Activated CD4-positive, alpha-beta memory T cell treated with anti-CD3 and anti-CD28 coated beads, Interleukin-2, amount 10 ng/mL, durations not matched to agents 7 days and 5 days (primary cell): ENCODE data around the gene SPDYE1. TPM values are rescaled to one million over a fixed set of nuclear protein-coding genes. Genes with fewer than 3 reads are reported as not detected.
"Not testable (repeated sequence)": the region's sequence is repeated elsewhere in the genome, so short reads cannot be mapped to it uniquely, and the experiment has no call there.

ENCODE experiments used
- CTCF ChIA-PET: fragments of 350-600 bp; sonication (Branson Sonifier 250); formaldehyde crosslinking; loops from one replicate; lab custom pipeline; 2021; ENCODE audit warnings: antibody characterized with exemption, inconsistent platforms; lab: Charles Lee
- POLR2A ChIA-PET: fragments of 350-600 bp; sonication (Branson Sonifier 250); formaldehyde crosslinking; loops from one replicate; lab custom pipeline; 2021; ENCODE audit warnings: antibody characterized with exemption; lab: Charles Lee
- DNase-seq: peaks from one replicate; pipeline ENCODE4 v3.0.0-alpha.2; 2020
- H3K27ac Mint-ChIP-seq: one replicate; pipeline ENCODE4 v1.8.0; 2021; ENCODE audit warnings: mild to moderate bottlenecking, mixed read lengths
- H3K27me3 Mint-ChIP-seq: one replicate; pipeline ENCODE4 v1.8.0; 2021; ENCODE audit warnings: mixed read lengths
- H3K36me3 Mint-ChIP-seq: one replicate; pipeline ENCODE4 v1.8.0; 2021; ENCODE audit warnings: low read depth, mixed read lengths
- H3K4me1 Mint-ChIP-seq: one replicate; pipeline ENCODE4 v1.8.0; 2021; ENCODE audit warnings: mixed read lengths
- H3K4me3 Mint-ChIP-seq: one replicate; pipeline ENCODE4 v1.8.0; 2021; ENCODE audit warnings: mild to moderate bottlenecking, mixed read lengths
- H3K9me3 Mint-ChIP-seq: one replicate; pipeline ENCODE4 v1.8.0; 2021; ENCODE audit warnings: mixed read lengths
- total RNA-seq, 2 experiments: library from RNA; stranded (reverse); gene quantifications; one replicate each; pipeline ENCODE4 v1.2.3, GENCODE V29; 2021

Gene SPDYE1
- total RNA-seq, 2 experiments from 2014 or later = not detected

- Mint-ChIP-seq H3K36me3 (no peaks in the 10 kb centered on the region), H3K27me3 (no peaks in the 10 kb centered on the region), H3K27ac (no peak overlapping the region), H3K4me3 (no peak overlapping the region), H3K9me3 (no peaks in the 10 kb centered on the region), H3K4me1 (no peaks in the 10 kb centered on the region)
- ChIA-PET CTCF (no interaction called here), POLR2A (no interaction called here)
- DNase-seq = no peak
Measured at GRCh38 chr7:43977525-43977924, 20.2 kb upstream of the SPDYE1 start.

- H3K27me3 Mint-ChIP-seq, POLR2A ChIA-PET, H3K4me1 Mint-ChIP-seq, H3K4me3 Mint-ChIP-seq, CTCF ChIA-PET, DNase-seq, H3K9me3 Mint-ChIP-seq, H3K36me3 Mint-ChIP-seq, H3K27ac Mint-ChIP-seq: not testable (repeated sequence)
Measured at GRCh38 chr7:43978102-43978501, 19.6 kb upstream of the SPDYE1 start.

- H3K27ac Mint-ChIP-seq, H3K4me1 Mint-ChIP-seq, H3K4me3 Mint-ChIP-seq, POLR2A ChIA-PET, DNase-seq, H3K36me3 Mint-ChIP-seq, H3K9me3 Mint-ChIP-seq, H3K27me3 Mint-ChIP-seq, CTCF ChIA-PET: not testable (repeated sequence)
Measured at GRCh38 chr7:43982848-43983247, 14.8 kb upstream of the SPDYE1 start.

GRCh38 chr7:43983736-43984135 lies 14.0 kb upstream of the SPDYE1 start:
- H3K4me1 Mint-ChIP-seq, DNase-seq, POLR2A ChIA-PET, H3K36me3 Mint-ChIP-seq, H3K4me3 Mint-ChIP-seq, H3K27ac Mint-ChIP-seq, H3K9me3 Mint-ChIP-seq, H3K27me3 Mint-ChIP-seq: not testable (repeated sequence)
- CTCF ChIA-PET = interaction anchor here (0.7 kb wide), 1 partner anchor 583 kb away, joined by 3 read pairs; no protein-coding TSS in a partner anchor

GRCh38 chr7:43985904-43986864 lies 11.5 kb upstream of the SPDYE1 start:
- H3K4me1 Mint-ChIP-seq, H3K36me3 Mint-ChIP-seq, POLR2A ChIA-PET, H3K9me3 Mint-ChIP-seq, CTCF ChIA-PET, H3K27ac Mint-ChIP-seq, H3K27me3 Mint-ChIP-seq, H3K4me3 Mint-ChIP-seq: not testable (repeated sequence)
- DNase-seq = peak; percentile 84

GRCh38 chr7:43987476-43987875 lies 10.2 kb upstream of the SPDYE1 start:
- DNase-seq, H3K36me3 Mint-ChIP-seq, H3K27ac Mint-ChIP-seq, H3K4me1 Mint-ChIP-seq, H3K4me3 Mint-ChIP-seq, POLR2A ChIA-PET, H3K9me3 Mint-ChIP-seq, H3K27me3 Mint-ChIP-seq: not testable (repeated sequence)
- CTCF ChIA-PET = interaction anchor here (0.7 kb wide), 1 partner anchor 255 kb away, joined by 3 read pairs; no protein-coding TSS in a partner anchor

GRCh38 chr7:43990011-43990585 lies 7.6 kb upstream of the SPDYE1 start:
- POLR2A ChIA-PET, H3K27ac Mint-ChIP-seq, H3K27me3 Mint-ChIP-seq, CTCF ChIA-PET, H3K4me1 Mint-ChIP-seq, H3K36me3 Mint-ChIP-seq, H3K4me3 Mint-ChIP-seq, DNase-seq, H3K9me3 Mint-ChIP-seq: not testable (repeated sequence)

- H3K4me3 Mint-ChIP-seq, H3K27ac Mint-ChIP-seq, H3K9me3 Mint-ChIP-seq, CTCF ChIA-PET, H3K4me1 Mint-ChIP-seq, H3K36me3 Mint-ChIP-seq, H3K27me3 Mint-ChIP-seq, POLR2A ChIA-PET, DNase-seq: not testable (repeated sequence)
Measured at GRCh38 chr7:43990829-43991228, 6.9 kb upstream of the SPDYE1 start.

- H3K36me3 Mint-ChIP-seq, POLR2A ChIA-PET, H3K9me3 Mint-ChIP-seq, H3K4me3 Mint-ChIP-seq, CTCF ChIA-PET, DNase-seq, H3K27ac Mint-ChIP-seq, H3K27me3 Mint-ChIP-seq, H3K4me1 Mint-ChIP-seq: not testable (repeated sequence)
Measured at GRCh38 chr7:43992896-43993295, 4.8 kb upstream of the SPDYE1 start.

GRCh38 chr7:43994681-43995080 lies 3.0 kb upstream of the SPDYE1 start:
- CTCF ChIA-PET, H3K27ac Mint-ChIP-seq, POLR2A ChIA-PET, H3K36me3 Mint-ChIP-seq, H3K9me3 Mint-ChIP-seq, H3K4me3 Mint-ChIP-seq, H3K27me3 Mint-ChIP-seq, DNase-seq, H3K4me1 Mint-ChIP-seq: not testable (repeated sequence)

GRCh38 chr7:44012081-44012480 lies 14.4 kb downstream of the SPDYE1 start:
- CTCF ChIA-PET, DNase-seq, H3K27ac Mint-ChIP-seq, POLR2A ChIA-PET, H3K4me1 Mint-ChIP-seq, H3K27me3 Mint-ChIP-seq, H3K4me3 Mint-ChIP-seq, H3K9me3 Mint-ChIP-seq: not testable (repeated sequence)
- peaks cover 12% of the 10 kb centered on the region for H3K36me3 Mint-ChIP-seq

- H3K4me1 Mint-ChIP-seq, H3K27ac Mint-ChIP-seq, DNase-seq, POLR2A ChIA-PET, H3K27me3 Mint-ChIP-seq, CTCF ChIA-PET, H3K36me3 Mint-ChIP-seq, H3K9me3 Mint-ChIP-seq, H3K4me3 Mint-ChIP-seq: not testable (repeated sequence)
Measured at GRCh38 chr7:44015090-44015489, 17.4 kb downstream of the SPDYE1 start.

- Mint-ChIP-seq H3K4me3 (peak overlapping the region; percentile 84), H3K27ac (peak overlapping the region; percentile 81), H3K4me1 (peaks cover 21% of the 10 kb centered on the region)
- ChIA-PET CTCF (interaction anchor here (0.5 to 1.3 kb wide), 7 partner anchors 22 to 281 kb away, joined by 3 to 5 read pairs (median 3); partner anchors contain the start of genes DBNL, POLD2 and YKT6), POLR2A (interaction anchor here (1.0 to 1.6 kb wide), 4 partner anchors 25 to 49 kb away, joined by 3 to 6 read pairs (median 4); partner anchors contain the start of gene DBNL)
- H3K27me3 Mint-ChIP-seq, H3K36me3 Mint-ChIP-seq, H3K9me3 Mint-ChIP-seq: not testable (repeated sequence)
- DNase-seq = peak; percentile 99
Measured at GRCh38 chr7:44018857-44019807, 21.4 kb downstream of the SPDYE1 start.
